GM12878 (cell line): ENCODE results near the gene RNF169. TPM values are rescaled to one million over a fixed set of nuclear protein-coding genes. Genes with fewer than 3 reads are reported as not detected.

Source experiments
- ATAC-seq: fragments of 200-7000 bp; cut with Tn5 transposase; 3 replicates; pipeline ENCODE4 v1.9.1; 2020; ENCODE audit warnings: mild to moderate bottlenecking, moderate library complexity
- BruUV-seq: library from RNA; stranded (reverse); fragments of 400-500 nt; replicated peaks from 2 replicates; lab custom pipeline; 2021; lab: Mats Ljungman, UMichigan
- CTCF ChIA-PET: fragments of 300-600 bp; sonication (Branson Sonifier 250); formaldehyde crosslinking; extraction: SDS; loops from one replicate; lab custom pipeline; 2021; ENCODE audit warnings: inconsistent platforms; lab: Yijun Ruan, JAX
- POLR2A ChIA-PET: fragments of 350-600 bp; formaldehyde crosslinking; extraction: SDS; loops from one replicate; lab custom pipeline; 2021; ENCODE audit warnings: inconsistent platforms; lab: Charles Lee
- RAD21 ChIA-PET: fragments of 300-600 bp; sonication (Branson Sonifier 250); formaldehyde crosslinking; loops from one replicate; lab custom pipeline; 2023; ENCODE audit warnings: antibody characterized with exemption; ENCODE audit not compliant: unreplicated experiment; lab: Charles Lee
- SMC1A ChIA-PET: fragments of 300-600 bp; sonication (Branson Sonifier 250); formaldehyde crosslinking; loops from one replicate; lab custom pipeline; 2023; ENCODE audit not compliant: unreplicated experiment, uncharacterized antibody; lab: Charles Lee
- DNase-seq: peaks from one replicate; pipeline ENCODE4 v3.0.0-alpha.2; 2011; ENCODE audit warnings: low read depth, low spot score
- FAIRE-seq: peaks from 3 replicates; lab custom pipeline; 2011; peaks lifted over from hg19 to GRCh38; lab: Jason Lieb, UNC
- H2AFZ ChIP-seq: 2 replicates; pipeline ENCODE4 v1.6.0; 2011; ENCODE audit warnings: low read depth, low read length, control low read depth; ENCODE audit not compliant: control insufficient read depth
- H3K27ac ChIP-seq: 2 replicates; pipeline ENCODE4 v1.5.1; 2011; ENCODE audit warnings: control low read depth; ENCODE audit not compliant: control insufficient read depth, insufficient read depth
- H3K27me3 ChIP-seq, 2 experiments: replicated peaks in 1 of 2; 2 replicates each; pipeline versions ENCODE4 v1.6.0 to v1.6.1; 2011; ENCODE audit warnings: low read length in 1 of 2; ENCODE audit not compliant: control insufficient read depth in 2 of 2, insufficient read depth in 2 of 2
- H3K36me3 ChIP-seq, 2 experiments: 2 replicates each; pipeline ENCODE4 v1.5.1; 2011; ENCODE audit warnings: low read length in 1 of 2; ENCODE audit not compliant: control insufficient read depth in 2 of 2, insufficient read depth in 2 of 2
- H3K4me1 ChIP-seq: 2 replicates; pipeline ENCODE4 v1.6.1; 2011; ENCODE audit warnings: mild to moderate bottlenecking, low read length, moderate library complexity, mixed read lengths; ENCODE audit not compliant: control insufficient read depth, insufficient read depth
- H3K4me2 ChIP-seq: 2 replicates; pipeline ENCODE4 v1.6.0; 2011; ENCODE audit warnings: control low read depth; ENCODE audit not compliant: control insufficient read depth, insufficient read depth
- H3K4me3 ChIP-seq: fragments of 200-600 bp; sonication (generic); 2 replicates; pipeline ENCODE4 v1.5.1; 2016
- H3K79me2 ChIP-seq: 2 replicates; pipeline ENCODE4 v1.6.0; 2011; ENCODE audit warnings: low read length; ENCODE audit not compliant: control insufficient read depth, insufficient read depth
- H3K9ac ChIP-seq: 2 replicates; pipeline ENCODE4 v1.8.0; 2011; ENCODE audit warnings: low read length, control low read depth, mixed read lengths; ENCODE audit not compliant: control insufficient read depth, insufficient read depth
- H3K9me3 ChIP-seq: replicated peaks from 3 replicates; pipeline ENCODE4 v1.5.1; 2011; ENCODE audit warnings: mild to moderate bottlenecking, low read length; ENCODE audit not compliant: control insufficient read depth, insufficient read depth
- H4K20me1 ChIP-seq: 2 replicates; pipeline ENCODE4 v1.6.0; 2011; ENCODE audit not compliant: control insufficient read depth, insufficient read depth
- ETV6 ChIP-seq, 2 experiments: fragments of 450-650 bp in 1 of 2; IDR thresholded peaks in 1 of 2; conservative IDR thresholded peaks in 1 of 2; 2 replicates each; pipeline ENCODE4 v1.6.1; 2014; ENCODE audit warnings: antibody characterized with exemption in 1 of 2, borderline replicate concordance in 1 of 2, low read depth in 1 of 2, mild to moderate bottlenecking in 1 of 2, moderate library complexity in 1 of 2
- EZH2 ChIP-seq: IDR thresholded peaks from 2 replicates; pipeline ENCODE4 v1.6.1; 2012; ENCODE audit warnings: low read depth, mild to moderate bottlenecking, control low read depth, inconsistent platforms, low read length, borderline replicate concordance; ENCODE audit not compliant: control insufficient read depth
- IKZF1 ChIP-seq: fragments of 450-650 bp; conservative IDR thresholded peaks from 2 replicates; pipeline ENCODE4 v1.6.1; 2017; ENCODE audit warnings: antibody characterized with exemption, mild to moderate bottlenecking
- KLF5 ChIP-seq: fragments of 450-650 bp; IDR thresholded peaks from 2 replicates; pipeline ENCODE4 v1.6.1; 2014; ENCODE audit warnings: mild to moderate bottlenecking; ENCODE audit not compliant: partially characterized antibody
- MTA2 ChIP-seq: fragments of 450-650 bp; IDR thresholded peaks from 2 replicates; pipeline ENCODE4 v1.6.1; 2016; ENCODE audit warnings: low read depth, mild to moderate bottlenecking, moderate library complexity
- NR2C1 ChIP-seq: fragments of 450-650 bp; IDR thresholded peaks from 2 replicates; pipeline ENCODE4 v1.6.1; 2017; ENCODE audit warnings: antibody characterized with exemption, mild to moderate bottlenecking, moderate library complexity
- SRF ChIP-seq, 2 experiments: IDR thresholded peaks; 2 replicates each; pipeline ENCODE4 v1.6.1; 2011; ENCODE audit warnings: low read depth in 2 of 2, low read length in 2 of 2, mild to moderate bottlenecking in 1 of 2, moderate library complexity in 1 of 2
- ZNF622 ChIP-seq: fragments of 450-650 bp; IDR thresholded peaks from 2 replicates; pipeline ENCODE4 v1.6.1; 2017; ENCODE audit warnings: mild to moderate bottlenecking, inconsistent platforms
- WGBS: methylation state at CpG from one replicate; pipeline ENCODE4 v1.1.6; 2016; ENCODE audit warnings: low lambda C conversion rate; ENCODE audit not compliant: insufficient replicate concordance, insufficient coverage; ENCODE audit errors: missing lambda C conversion rate; 5-methylcytosine and 5-hydroxymethylcytosine counted together
- in situ Hi-C: fragments of 300-500 bp; cut with MboI; formaldehyde crosslinking; loops from 9 replicates; pipeline ENCODE4 v1.14.3; 2018; ENCODE audit warnings: mixed read lengths
- intact Hi-C: fragments of 100-400 bp; cut with micrococcal nuclease; formaldehyde crosslinking; loops from one replicate; pipeline ENCODE4 v1.14.2; 2022; ENCODE audit not compliant: unreplicated experiment
- polyA plus RNA-seq, 11 experiments: library from polyadenylated mRNA; depleted of rRNA in 4 of 11; unstranded in 6 of 11; stranded (reverse) in 5 of 11; fragments of >200 nt; fragmentation: Nextera tagmentation in 4 of 11; fragmentation: Illumina TruSeq in 1 of 11; extraction: Ambion mirVana in 4 of 11; extraction: Trizol in 1 of 11; gene quantifications; 1 replicate in 1 of 11; 2 replicates in 10 of 11; pipeline versions ENCODE4 v1.2.1 to v1.2.3, GENCODE V29; 2011 to 2016; ENCODE audit warnings: inconsistent platforms in 2 of 11, missing spikeins in 2 of 11, low read depth in 1 of 11
- total RNA-seq, 4 experiments: library from RNA; depleted of rRNA in 3 of 4; stranded (reverse); fragments of >200 nt in 3 of 4; fragmentation: Illumina TruSeq in 1 of 4; extraction: Trizol in 1 of 4; gene quantifications; 2 replicates each; pipeline versions ENCODE4 v1.2.1 to v1.2.3, GENCODE V29; 2013 to 2021
- TF ChIP-seq, protein P1 (sequence below): IDR thresholded peaks from 2 replicates; pipeline ENCODE4 v1.6.1; 2012; ENCODE audit warnings: low read length, inconsistent platforms
- TF ChIP-seq, protein P2 (sequence below): fragments of 450-650 bp; IDR thresholded peaks from 2 replicates; pipeline ENCODE4 v1.6.1; 2014; ENCODE audit warnings: mild to moderate bottlenecking
- TF ChIP-seq, protein P3 (sequence below): fragments of 450-650 bp; IDR thresholded peaks from 2 replicates; pipeline ENCODE4 v1.6.1; 2017; ENCODE audit warnings: low read depth, mild to moderate bottlenecking, moderate library complexity

The RNF169 gene
- total and polyA plus RNA-seq, 10 of the 15 experiments (the other 5 are each of a cell fraction or from before 2014, with no cell fraction given) = 0.32 to 13.2 (median 6.4) TPM

DNA sequence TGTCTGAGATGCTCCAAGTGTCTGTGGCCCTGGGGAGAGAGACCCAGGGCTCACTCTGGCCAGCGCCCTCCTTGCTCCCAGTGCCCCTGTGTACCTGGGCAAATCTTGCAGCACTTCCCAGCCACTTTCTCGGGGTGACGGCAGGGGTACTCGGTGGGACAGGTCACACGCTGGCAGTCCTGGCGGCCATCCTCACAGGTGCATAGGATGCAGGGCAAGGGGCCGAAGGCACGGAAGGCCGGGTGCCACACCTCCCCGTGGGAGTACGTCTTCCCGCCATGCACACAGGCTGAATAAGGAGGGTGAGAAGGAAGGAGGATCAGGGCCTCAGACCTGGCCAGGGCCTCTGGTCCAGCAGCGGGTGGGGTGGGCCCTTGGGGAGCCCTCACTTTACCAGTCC, 45.4 kb upstream of the RNF169 start:
- H3K79me2 ChIP-seq = no peaks in the 10 kb centered on the region

More for the DNA sequence above, 45.4 kb upstream of the RNF169 start:
- TF ChIP-seq, protein P1, sequence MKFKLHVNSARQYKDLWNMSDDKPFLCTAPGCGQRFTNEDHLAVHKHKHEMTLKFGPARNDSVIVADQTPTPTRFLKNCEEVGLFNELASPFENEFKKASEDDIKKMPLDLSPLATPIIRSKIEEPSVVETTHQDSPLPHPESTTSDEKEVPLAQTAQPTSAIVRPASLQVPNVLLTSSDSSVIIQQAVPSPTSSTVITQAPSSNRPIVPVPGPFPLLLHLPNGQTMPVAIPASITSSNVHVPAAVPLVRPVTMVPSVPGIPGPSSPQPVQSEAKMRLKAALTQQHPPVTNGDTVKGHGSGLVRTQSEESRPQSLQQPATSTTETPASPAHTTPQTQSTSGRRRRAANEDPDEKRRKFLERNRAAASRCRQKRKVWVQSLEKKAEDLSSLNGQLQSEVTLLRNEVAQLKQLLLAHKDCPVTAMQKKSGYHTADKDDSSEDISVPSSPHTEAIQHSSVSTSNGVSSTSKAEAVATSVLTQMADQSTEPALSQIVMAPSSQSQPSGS = no peak
- no peak for TF ChIP-seq MTA2
- TF ChIP-seq ETV6 (conservative IDR thresholded peaks at IDR 0.05 in 1 of 2, IDR thresholded peaks at IDR 0.05 in 1 of 2; ENCODE audit: borderline replicate concordance in 1 of 2, low read depth in 1 of 2) = no peak
- TF ChIP-seq, protein P2, sequence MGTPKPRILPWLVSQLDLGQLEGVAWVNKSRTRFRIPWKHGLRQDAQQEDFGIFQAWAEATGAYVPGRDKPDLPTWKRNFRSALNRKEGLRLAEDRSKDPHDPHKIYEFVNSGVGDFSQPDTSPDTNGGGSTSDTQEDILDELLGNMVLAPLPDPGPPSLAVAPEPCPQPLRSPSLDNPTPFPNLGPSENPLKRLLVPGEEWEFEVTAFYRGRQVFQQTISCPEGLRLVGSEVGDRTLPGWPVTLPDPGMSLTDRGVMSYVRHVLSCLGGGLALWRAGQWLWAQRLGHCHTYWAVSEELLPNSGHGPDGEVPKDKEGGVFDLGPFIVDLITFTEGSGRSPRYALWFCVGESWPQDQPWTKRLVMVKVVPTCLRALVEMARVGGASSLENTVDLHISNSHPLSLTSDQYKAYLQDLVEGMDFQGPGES = no peak
- no peak for TF ChIP-seq SRF (IDR thresholded peaks at IDR 0.05; ENCODE audit: low read depth in 2 of 2, low read length in 2 of 2)
- no peak for TF ChIP-seq EZH2
- TF ChIP-seq IKZF1 = no peak
- TF ChIP-seq NR2C1 = no peak
- TF ChIP-seq KLF5 = no peak
- TF ChIP-seq ZNF622 = no peak
- TF ChIP-seq, protein P3, sequence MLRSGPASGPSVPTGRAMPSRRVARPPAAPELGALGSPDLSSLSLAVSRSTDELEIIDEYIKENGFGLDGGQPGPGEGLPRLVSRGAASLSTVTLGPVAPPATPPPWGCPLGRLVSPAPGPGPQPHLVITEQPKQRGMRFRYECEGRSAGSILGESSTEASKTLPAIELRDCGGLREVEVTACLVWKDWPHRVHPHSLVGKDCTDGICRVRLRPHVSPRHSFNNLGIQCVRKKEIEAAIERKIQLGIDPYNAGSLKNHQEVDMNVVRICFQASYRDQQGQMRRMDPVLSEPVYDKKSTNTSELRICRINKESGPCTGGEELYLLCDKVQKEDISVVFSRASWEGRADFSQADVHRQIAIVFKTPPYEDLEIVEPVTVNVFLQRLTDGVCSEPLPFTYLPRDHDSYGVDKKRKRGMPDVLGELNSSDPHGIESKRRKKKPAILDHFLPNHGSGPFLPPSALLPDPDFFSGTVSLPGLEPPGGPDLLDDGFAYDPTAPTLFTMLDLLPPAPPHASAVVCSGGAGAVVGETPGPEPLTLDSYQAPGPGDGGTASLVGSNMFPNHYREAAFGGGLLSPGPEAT = no peak
- BruUV-seq = no TSS peak
- H3K36me3 ChIP-seq = no peaks in the 10 kb centered on the region
- in situ Hi-C loops (no loop called here), intact Hi-C loops (loop anchor here (5.0 kb wide), 1 partner anchor 34 kb away; no protein-coding TSS in a partner anchor)
- no peak overlapping the region for H3K9ac ChIP-seq
- H3K27me3 ChIP-seq = no peaks in the 10 kb centered on the region; a peak in 1 of 4 replicates
- POLR2A ChIA-PET = no interaction called here
- ATAC-seq = no peak
- H3K27ac ChIP-seq = no peak overlapping the region
- CTCF ChIA-PET = interaction anchor here (0.9 to 4.3 kb wide), 22 partner anchors 10 to 394 kb away, joined by 3 to 55 read pairs (median 4); partner anchors contain the start of gene RNF169
- H3K9me3 ChIP-seq = no peaks in the 10 kb centered on the region
- H3K4me1 ChIP-seq = no peaks in the 10 kb centered on the region
- RAD21 ChIA-PET = interaction anchor here (1.0 to 3.0 kb wide), 4 partner anchors 17 to 36 kb away, joined by 3 to 27 read pairs (median 6); no protein-coding TSS in a partner anchor
- no peaks in the 10 kb centered on the region for H4K20me1 ChIP-seq
- WGBS = 46% methylated on average over 12 of the region's 13 CpGs
- H2AFZ ChIP-seq = no peak overlapping the region
- SMC1A ChIA-PET = interaction anchor here (0.7 to 4.2 kb wide), 6 partner anchors 23 to 166 kb away, joined by 3 to 28 read pairs (median 6); no protein-coding TSS in a partner anchor
- no peak overlapping the region for H3K4me2 ChIP-seq
- FAIRE-seq = no peak
- H3K4me3 ChIP-seq = no peak overlapping the region
- no peak for DNase-seq
